ENCODE results near the gene GPC5.

GRCh38 chr13:91824416-91824815 lies 426.0 kb downstream of the GPC5 start:
- TF ChIP-seq EZH2phosphoT487 (IDR thresholded peaks at IDR 0.05): no peak
- TF ChIP-seq CTCF (IDR thresholded peaks at IDR 0.05): no peak
